HepG2 (cell line): ENCODE measurements around the gene STMN3. TPM values are rescaled to one million over a fixed set of nuclear protein-coding genes. Genes with fewer than 3 reads are reported as not detected.

Experiments
- AGO1 ChIP-seq: fragments of 200-400 bp; formaldehyde crosslinking; IDR thresholded peaks from 2 replicates; pipeline ENCODE4 v1.6.1; 2017; ENCODE audit warnings: mild to moderate bottlenecking, low read depth, low read length, moderate library complexity; ENCODE audit not compliant: poor library complexity, severe bottlenecking
- FOXA3 ChIP-seq: IDR thresholded peaks from 2 replicates; pipeline ENCODE4 v1.6.1; 2016; ENCODE audit warnings: missing genetic modification reagents, missing compliant biosample characterization
- FOXP1 ChIP-seq, 2 experiments: fragments of 450-650 bp in 1 of 2; IDR thresholded peaks; 2 replicates each; pipeline ENCODE4 v1.6.1; 2017 to 2018; ENCODE audit warnings: antibody characterized with exemption in 1 of 2
- HDAC2 ChIP-seq: sonication (generic); formaldehyde crosslinking; IDR thresholded peaks from 2 replicates; pipeline ENCODE4 v1.4.0; 2020; ENCODE audit warnings: missing genetic modification reagents
- MLX ChIP-seq: IDR thresholded peaks from 2 replicates; pipeline ENCODE4 v1.6.1; 2016
- NFKB2 ChIP-seq: sonication (generic); formaldehyde crosslinking; IDR thresholded peaks from 2 replicates; pipeline ENCODE4 v1.4.0; 2020; ENCODE audit warnings: missing genetic modification reagents, borderline replicate concordance
- PRDM10 ChIP-seq: sonication (generic); formaldehyde crosslinking; IDR thresholded peaks from 2 replicates; pipeline ENCODE4 v1.4.0; 2020; ENCODE audit warnings: low read depth, missing genetic modification reagents
- RAD51 ChIP-seq: fragments of 450-650 bp; IDR thresholded peaks from 2 replicates; pipeline ENCODE4 v1.6.1; 2016; ENCODE audit warnings: borderline replicate concordance
- RELA ChIP-seq: sonication (generic); formaldehyde crosslinking; IDR thresholded peaks from 2 replicates; pipeline ENCODE4 v1.4.0; 2020; ENCODE audit warnings: missing genetic modification reagents
- TFDP1 ChIP-seq: IDR thresholded peaks from 2 replicates; pipeline ENCODE4 v1.6.1; 2016; ENCODE audit warnings: missing compliant biosample characterization, missing genetic modification reagents, borderline replicate concordance
- TOE1 ChIP-seq: sonication (generic); formaldehyde crosslinking; IDR thresholded peaks from 2 replicates; pipeline ENCODE4 v1.4.0; 2020; ENCODE audit warnings: mild to moderate bottlenecking, missing genetic modification reagents
- ZNF430 ChIP-seq: sonication (generic); formaldehyde crosslinking; IDR thresholded peaks from 2 replicates; pipeline ENCODE4 v1.9.0; 2021; ENCODE audit warnings: mild to moderate bottlenecking, missing genetic modification reagents
- ZNF446 ChIP-seq: sonication (generic); formaldehyde crosslinking; IDR thresholded peaks from 2 replicates; pipeline ENCODE4 v1.5.0; 2020; ENCODE audit warnings: mild to moderate bottlenecking, missing genetic modification reagents
- ZNF747 ChIP-seq: sonication (generic); formaldehyde crosslinking; IDR thresholded peaks from 2 replicates; pipeline ENCODE4 v1.8.1; 2023; ENCODE audit warnings: missing genetic modification reagents, mild to moderate bottlenecking, borderline replicate concordance
- polyA plus RNA-seq, 8 experiments: library from polyadenylated mRNA; depleted of rRNA in 3 of 8; stranded (reverse) in 7 of 8; unstranded in 1 of 8; fragments of >200 nt; fragmentation: Illumina TruSeq in 4 of 8; extraction: Trizol in 4 of 8; gene quantifications; 2 replicates each; pipeline versions ENCODE4 v1.2.1 to v1.2.3, GENCODE V29; 2011 to 2016; ENCODE audit warnings: low read depth in 4 of 8, missing spikeins in 1 of 8, mixed read lengths in 1 of 8; ENCODE audit not compliant: insufficient read depth in 1 of 8
- total RNA-seq, 5 experiments: library from RNA; depleted of rRNA; stranded (reverse); fragments of >200 nt; fragmentation: Illumina TruSeq; extraction: Trizol; gene quantifications; 2 replicates each; pipeline ENCODE4 v1.2.3, GENCODE V29; 2016; ENCODE audit warnings: low read depth in 1 of 5
- TF ChIP-seq, protein P1 (sequence below): sonication (generic); formaldehyde crosslinking; IDR thresholded peaks from 2 replicates; pipeline ENCODE4 v1.8.1; 2023; ENCODE audit warnings: mild to moderate bottlenecking, missing genetic modification reagents
- TF ChIP-seq, protein P2 (sequence below): sonication (generic); formaldehyde crosslinking; IDR thresholded peaks from 2 replicates; pipeline ENCODE4 v1.4.0; 2020; ENCODE audit warnings: mild to moderate bottlenecking, missing genetic modification reagents
- TF ChIP-seq, protein P3 (sequence below): sonication (generic); formaldehyde crosslinking; IDR thresholded peaks from 2 replicates; pipeline ENCODE4 v1.5.0; 2020; ENCODE audit warnings: mild to moderate bottlenecking, missing genetic modification reagents

STMN3 gene
- total and polyA plus RNA-seq, 2 of the 13 experiments (the other 11 are each of a cell fraction or from before 2014, with no cell fraction given), result 21.0 to 48.3 TPM

DNA sequence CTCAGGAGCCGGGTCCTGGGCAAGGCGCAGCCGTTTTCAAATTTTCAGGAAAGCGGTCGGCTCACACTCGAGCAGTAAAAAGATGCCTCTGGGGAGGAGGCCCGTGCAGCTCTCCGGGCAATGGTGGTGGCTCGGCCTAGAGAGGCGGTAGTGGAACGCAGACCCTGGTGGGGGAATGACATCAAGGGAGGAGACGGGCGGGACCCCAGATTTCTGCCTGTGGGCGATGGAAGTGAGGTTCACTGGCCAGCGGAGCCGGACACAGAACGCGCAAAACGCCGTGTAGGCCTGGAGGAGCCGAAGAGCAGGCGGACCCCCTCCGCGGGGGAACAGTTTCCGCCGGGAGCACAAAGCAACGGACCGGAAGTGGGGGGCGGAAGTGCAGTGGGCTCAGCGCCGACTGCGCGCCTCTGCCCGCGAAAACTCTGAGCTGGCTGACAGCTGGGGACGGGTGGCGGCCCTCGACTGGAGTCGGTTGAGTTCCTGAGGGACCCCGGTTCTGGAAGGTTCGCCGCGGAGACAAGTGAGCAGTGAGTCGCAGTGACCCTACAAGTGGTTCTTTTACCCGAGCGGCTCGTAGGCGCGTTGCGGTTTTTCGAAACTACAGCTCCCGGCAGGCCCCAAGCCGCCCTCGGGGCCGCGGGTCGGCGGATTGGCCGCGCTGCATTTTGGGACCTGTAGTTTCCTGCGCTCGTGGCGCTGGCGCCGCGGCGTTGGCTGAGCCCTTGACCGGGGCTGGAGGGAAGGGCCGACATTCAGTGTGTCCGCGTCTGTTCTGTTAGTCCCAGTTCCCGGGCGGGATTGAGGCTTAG lies 4.9 kb upstream of the STMN3 start, which contains the start of gene RTEL1 (continued):
- TF ChIP-seq FOXA3 (CRISPR knock-in tag), result peak; percentile 80
- TF ChIP-seq TFDP1 (CRISPR knock-in tag), result peak; percentile 94
- TF ChIP-seq, protein P1, sequence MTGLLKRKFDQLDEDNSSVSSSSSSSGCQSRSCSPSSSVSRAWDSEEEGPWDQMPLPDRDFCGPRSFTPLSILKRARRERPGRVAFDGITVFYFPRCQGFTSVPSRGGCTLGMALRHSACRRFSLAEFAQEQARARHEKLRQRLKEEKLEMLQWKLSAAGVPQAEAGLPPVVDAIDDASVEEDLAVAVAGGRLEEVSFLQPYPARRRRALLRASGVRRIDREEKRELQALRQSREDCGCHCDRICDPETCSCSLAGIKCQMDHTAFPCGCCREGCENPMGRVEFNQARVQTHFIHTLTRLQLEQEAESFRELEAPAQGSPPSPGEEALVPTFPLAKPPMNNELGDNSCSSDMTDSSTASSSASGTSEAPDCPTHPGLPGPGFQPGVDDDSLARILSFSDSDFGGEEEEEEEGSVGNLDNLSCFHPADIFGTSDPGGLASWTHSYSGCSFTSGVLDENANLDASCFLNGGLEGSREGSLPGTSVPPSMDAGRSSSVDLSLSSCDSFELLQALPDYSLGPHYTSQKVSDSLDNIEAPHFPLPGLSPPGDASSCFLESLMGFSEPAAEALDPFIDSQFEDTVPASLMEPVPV (CRISPR knock-in tag), result peak; percentile 85
- TF ChIP-seq, protein P2, sequence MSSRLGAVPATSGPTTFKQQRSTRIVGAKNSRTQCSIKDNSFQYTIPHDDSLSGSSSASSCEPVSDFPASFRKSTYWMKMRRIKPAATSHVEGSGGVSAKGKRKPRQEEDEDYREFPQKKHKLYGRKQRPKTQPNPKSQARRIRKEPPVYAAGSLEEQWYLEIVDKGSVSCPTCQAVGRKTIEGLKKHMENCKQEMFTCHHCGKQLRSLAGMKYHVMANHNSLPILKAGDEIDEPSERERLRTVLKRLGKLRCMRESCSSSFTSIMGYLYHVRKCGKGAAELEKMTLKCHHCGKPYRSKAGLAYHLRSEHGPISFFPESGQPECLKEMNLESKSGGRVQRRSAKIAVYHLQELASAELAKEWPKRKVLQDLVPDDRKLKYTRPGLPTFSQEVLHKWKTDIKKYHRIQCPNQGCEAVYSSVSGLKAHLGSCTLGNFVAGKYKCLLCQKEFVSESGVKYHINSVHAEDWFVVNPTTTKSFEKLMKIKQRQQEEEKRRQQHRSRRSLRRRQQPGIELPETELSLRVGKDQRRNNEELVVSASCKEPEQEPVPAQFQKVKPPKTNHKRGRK (CRISPR knock-in tag), result no peak
- TF ChIP-seq ZNF446 (CRISPR knock-in tag), result peak; percentile 59; the same call in 1 of the 2 replicates
- TF ChIP-seq TOE1 (CRISPR knock-in tag), result peak; percentile 92
- TF ChIP-seq, protein P3, sequence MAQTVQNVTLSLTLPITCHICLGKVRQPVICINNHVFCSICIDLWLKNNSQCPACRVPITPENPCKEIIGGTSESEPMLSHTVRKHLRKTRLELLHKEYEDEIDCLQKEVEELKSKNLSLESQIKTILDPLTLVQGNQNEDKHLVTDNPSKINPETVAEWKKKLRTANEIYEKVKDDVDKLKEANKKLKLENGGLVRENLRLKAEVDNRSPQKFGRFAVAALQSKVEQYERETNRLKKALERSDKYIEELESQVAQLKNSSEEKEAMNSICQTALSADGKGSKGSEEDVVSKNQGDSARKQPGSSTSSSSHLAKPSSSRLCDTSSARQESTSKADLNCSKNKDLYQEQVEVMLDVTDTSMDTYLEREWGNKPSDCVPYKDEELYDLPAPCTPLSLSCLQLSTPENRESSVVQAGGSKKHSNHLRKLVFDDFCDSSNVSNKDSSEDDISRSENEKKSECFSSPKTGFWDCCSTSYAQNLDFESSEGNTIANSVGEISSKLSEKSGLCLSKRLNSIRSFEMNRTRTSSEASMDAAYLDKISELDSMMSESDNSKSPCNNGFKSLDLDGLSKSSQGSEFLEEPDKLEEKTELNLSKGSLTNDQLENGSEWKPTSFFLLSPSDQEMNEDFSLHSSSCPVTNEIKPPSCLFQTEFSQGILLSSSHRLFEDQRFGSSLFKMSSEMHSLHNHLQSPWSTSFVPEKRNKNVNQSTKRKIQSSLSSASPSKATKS (CRISPR knock-in tag), result peak; percentile 56; the same call in 1 of the 2 replicates
- peak; percentile 95 for TF ChIP-seq HDAC2
- peak; percentile 99 for TF ChIP-seq NFKB2 (CRISPR knock-in tag)
- TF ChIP-seq ZNF430, result peak; percentile 80
- peak; percentile 72 for TF ChIP-seq AGO1
- TF ChIP-seq PRDM10 (CRISPR knock-in tag), result peak; percentile 86
- no peak for TF ChIP-seq FOXP1 (IDR thresholded peaks at IDR 0.05)
- TF ChIP-seq FOXP1 (CRISPR knock-in tag; IDR thresholded peaks at IDR 0.05), result peak; percentile 35
- TF ChIP-seq ZNF747 (CRISPR knock-in tag), result peak; percentile 86
- TF ChIP-seq RAD51, result no peak
- TF ChIP-seq MLX (CRISPR knock-in tag), result no peak
- TF ChIP-seq RELA, result peak; percentile 89; the same call in 1 of the 2 replicates
